Spleen (tissue), 7 donors: ENCODE measurements around the gene OSBPL10.

Experiments
- CTCF ChIP-seq, 11 experiments: fragments of 200-600 bp in 7 of 11; fragments of 450-650 bp in 4 of 11; sonication (generic) in 4 of 11; IDR thresholded peaks in 8 of 11; conservative IDR thresholded peaks in 3 of 11; 1 replicate in 7 of 11; 2 replicates in 4 of 11; pipeline versions ENCODE4 v1.4.0 to v1.8.0; 2016 to 2021; ENCODE audit warnings: antibody characterized with exemption in 11 of 11, inconsistent platforms in 4 of 11, mild to moderate bottlenecking in 1 of 11
- POLR2A ChIP-seq, 3 donors: fragments of 450-650 bp; IDR thresholded peaks; one replicate each; pipeline ENCODE4 v1.5.1; 2017; ENCODE audit warnings: antibody characterized with exemption in 3 of 3, mild to moderate bottlenecking in 1 of 3
- POLR2AphosphoS5 ChIP-seq, 3 donors: sonication (generic); formaldehyde crosslinking; IDR thresholded peaks; one replicate each; pipeline ENCODE4 v1.5.1; 2017; ENCODE audit warnings: antibody characterized with exemption in 3 of 3
- donor health status: DM: no; HTN: no; CAD: no; lungs with moderate emphysema.
- donor health status: DM: no; HTN: no; CAD: no.
- donor health status: DM: no; HTN: no; CAD: no.

- TF ChIP-seq CTCF (IDR thresholded peaks at IDR 0.05 in 8 of 11, conservative IDR thresholded peaks at IDR 0.05 in 3 of 11) (peak; percentile 41 to 78 (median 71)), POLR2A (IDR thresholded peaks at IDR 0.05) (no peak), POLR2AphosphoS5 (IDR thresholded peaks at IDR 0.05) (no peak)
Observed at GRCh38 chr3:32018757-32019564, 37.9 kb upstream of the OSBPL10 start.
